Activated T-helper 1 cell treated with anti-CD3 and anti-CD28 coated beads, Interleukin-12 subunit alpha, Interleukin-12 subunit beta, Interleukin-2, Interleukin-4 antibody, amounts not matched to agents 30 ng/mL and 10 ng/mL and 1 ng/mL, durations not matched to agents 14 hours and 24 hours and 36 hours (primary cell): ENCODE results near the gene PSMD13. TPM values are rescaled to one million over a fixed set of nuclear protein-coding genes. Genes with fewer than 3 reads are reported as not detected.
"Not testable (repeated sequence)": the region's sequence is repeated elsewhere in the genome, so short reads cannot be mapped to it uniquely, and the experiment has no call there.

Experiments
- DNase-seq: peaks from one replicate; pipeline ENCODE4 v3.0.0; 2021; ENCODE audit warnings: low spot score
- H3K27ac Mint-ChIP-seq: one replicate; pipeline ENCODE4 v1.8.0; 2021; ENCODE audit warnings: mild to moderate bottlenecking, mixed read lengths
- H3K27me3 Mint-ChIP-seq: one replicate; pipeline ENCODE4 v1.8.0; 2022; ENCODE audit warnings: mild to moderate bottlenecking, moderate library complexity, mixed read lengths; ENCODE audit not compliant: insufficient read depth
- H3K36me3 Mint-ChIP-seq: one replicate; pipeline ENCODE4 v1.8.0; 2021; ENCODE audit warnings: low read depth, mixed read lengths
- H3K4me1 Mint-ChIP-seq: one replicate; pipeline ENCODE4 v1.8.0; 2021; ENCODE audit warnings: low read depth, mixed read lengths
- H3K4me3 Mint-ChIP-seq: one replicate; pipeline ENCODE4 v1.8.0; 2021; ENCODE audit warnings: mild to moderate bottlenecking, moderate library complexity, mixed read lengths
- H3K9me3 Mint-ChIP-seq: one replicate; pipeline ENCODE4 v1.8.0; 2021; ENCODE audit warnings: mixed read lengths
- intact Hi-C: fragments of 100-400 bp; cut with micrococcal nuclease; formaldehyde crosslinking; loops from one replicate; pipeline ENCODE4 v1.15.1; 2024
- total RNA-seq: library from RNA; stranded (reverse); gene quantifications from 2 replicates; pipeline ENCODE4 v1.2.3, GENCODE V29; 2022

The PSMD13 gene
- total RNA-seq, 1 donor from 2014 or later: 266 TPM

- not testable (repeated sequence) for H3K27me3 Mint-ChIP-seq, H3K9me3 Mint-ChIP-seq, H3K36me3 Mint-ChIP-seq
- Mint-ChIP-seq H3K4me1 (peaks cover 31% of the 10 kb centered on the region), H3K27ac (peak overlapping the region; percentile 97), H3K4me3 (peak overlapping the region; percentile 88)
- peak; percentile 61 for DNase-seq
- intact Hi-C loops: loop anchor here (1.0 to 5.0 kb wide), 12 partner anchors 9 to 529 kb away; partner anchors contain the start of genes BET1L, PGGHG, PHRF1 and PSMD13
These were observed 32.0 kb downstream of the PSMD13 start for GRCh38 chr11:268716-269145.

GRCh38 chr11:269146-269890 is 32.5 kb downstream of the PSMD13 start:
- H3K9me3 Mint-ChIP-seq: no peaks in the 10 kb centered on the region
- DNase-seq: peak; percentile 53
- H3K4me1 Mint-ChIP-seq: peaks cover 31% of the 10 kb centered on the region
- H3K36me3 Mint-ChIP-seq: peaks cover 1% of the 10 kb centered on the region
- peaks cover 6% of the 10 kb centered on the region for H3K27me3 Mint-ChIP-seq
- intact Hi-C loops: loop anchor here (1.0 to 5.0 kb wide), 12 partner anchors 8 to 528 kb away; partner anchors contain the start of genes BET1L, PGGHG, PHRF1 and PSMD13
- H3K4me3 Mint-ChIP-seq: peak overlapping the region; percentile 88
- H3K27ac Mint-ChIP-seq: peak overlapping the region; percentile 97

DNA sequence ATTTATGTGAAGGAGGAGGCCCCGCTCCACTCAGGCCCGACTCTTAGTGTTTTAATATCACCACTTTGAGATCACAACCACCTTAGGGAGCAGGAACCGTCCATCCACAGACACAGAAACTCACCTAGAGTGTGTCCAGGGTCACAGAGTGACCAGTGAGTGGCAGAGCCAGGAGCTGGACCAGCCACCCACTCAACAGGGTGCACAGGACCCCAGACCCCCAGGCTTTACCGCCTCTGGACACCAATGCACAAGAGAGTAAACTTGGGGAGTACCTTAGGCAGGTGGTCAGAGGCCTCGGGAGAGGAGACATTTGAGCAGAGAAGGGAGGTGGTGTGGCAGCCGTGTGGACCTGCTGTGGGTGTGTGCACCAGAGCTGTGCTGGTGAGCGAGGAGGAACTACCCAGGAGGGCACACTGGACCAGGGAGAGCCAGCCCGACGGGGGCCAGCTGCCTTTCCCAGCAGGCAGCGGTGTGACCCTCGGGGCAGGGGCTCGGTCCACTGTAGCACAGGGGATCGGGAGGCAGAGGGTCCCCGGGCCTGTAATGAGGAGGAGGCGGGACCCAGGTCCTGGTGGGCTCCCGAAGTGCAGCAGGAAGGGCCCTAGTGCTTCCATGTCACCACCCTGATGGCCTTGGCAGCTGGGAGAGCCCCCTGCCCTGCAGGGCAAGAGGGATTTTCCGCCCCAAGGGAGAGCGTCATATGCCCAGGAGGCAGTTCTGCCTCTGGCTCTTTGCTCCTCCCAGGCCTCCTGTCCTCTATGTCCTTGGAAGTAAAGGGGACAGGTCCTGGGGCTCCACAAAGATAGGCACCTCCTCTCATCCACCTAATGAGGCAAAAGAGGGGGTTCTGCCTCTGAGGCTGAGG is 33.9 kb downstream of the PSMD13 start:
- H3K36me3 Mint-ChIP-seq: peaks cover 7% of the 10 kb centered on the region
- no peak for DNase-seq
- H3K4me1 Mint-ChIP-seq: peaks cover 31% of the 10 kb centered on the region
- peak overlapping the region; percentile 97 for H3K27ac Mint-ChIP-seq
- no peak overlapping the region for H3K4me3 Mint-ChIP-seq
- peaks cover 14% of the 10 kb centered on the region for H3K27me3 Mint-ChIP-seq
- intact Hi-C loops: no loop called here
- no peaks in the 10 kb centered on the region for H3K9me3 Mint-ChIP-seq

- DNase-seq: no peak
- Mint-ChIP-seq H3K4me1 (peaks cover 32% of the 10 kb centered on the region), H3K36me3 (peaks cover 11% of the 10 kb centered on the region), H3K27me3 (peaks cover 18% of the 10 kb centered on the region), H3K4me3 (no peak overlapping the region), H3K9me3 (peaks cover 4% of the 10 kb centered on the region), H3K27ac (no peak overlapping the region)
- intact Hi-C loops: no loop called here
These were observed 34.5 kb downstream of the PSMD13 start for GRCh38 chr11:271319-271715.

- no peak for DNase-seq
- intact Hi-C loops: no loop called here
- peak overlapping the region; percentile 19 for H3K27ac Mint-ChIP-seq
- no peak overlapping the region for H3K4me3 Mint-ChIP-seq
- H3K9me3 Mint-ChIP-seq: peaks cover 9% of the 10 kb centered on the region
- peaks cover 17% of the 10 kb centered on the region for H3K36me3 Mint-ChIP-seq
- peaks cover 40% of the 10 kb centered on the region for H3K4me1 Mint-ChIP-seq
- peaks cover 24% of the 10 kb centered on the region for H3K27me3 Mint-ChIP-seq
These were observed 35.6 kb downstream of the PSMD13 start for GRCh38 chr11:272195-272930.

GRCh38 chr11:272931-273198 is 36.1 kb downstream of the PSMD13 start:
- peaks cover 24% of the 10 kb centered on the region for H3K27me3 Mint-ChIP-seq
- DNase-seq: no peak

DNA sequence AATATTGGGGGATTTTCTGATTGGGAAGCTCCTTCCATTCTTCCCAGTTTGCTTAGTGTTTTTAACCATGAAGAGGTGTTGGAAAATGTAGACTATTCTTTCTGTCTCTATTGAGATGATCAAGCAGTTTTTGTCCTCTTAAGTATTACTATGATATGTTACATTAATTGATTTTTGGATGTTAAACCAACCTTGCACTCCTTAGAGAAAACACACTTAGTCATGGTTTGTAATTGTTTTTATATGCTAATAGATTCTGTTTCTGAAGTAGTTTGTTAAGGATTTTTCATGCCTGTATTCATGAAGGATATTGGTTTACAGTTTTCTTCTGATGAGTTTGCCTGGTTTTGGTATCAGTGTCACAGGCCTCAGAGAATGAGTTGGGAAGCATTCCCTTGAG is 39.4 kb downstream of the PSMD13 start:
- Mint-ChIP-seq H3K27ac (no peak overlapping the region), H3K4me1 (peaks cover 24% of the 10 kb centered on the region), H3K27me3 (peaks cover 25% of the 10 kb centered on the region), H3K4me3 (no peak overlapping the region), H3K9me3 (peaks cover 11% of the 10 kb centered on the region), H3K36me3 (peaks cover 30% of the 10 kb centered on the region)
- intact Hi-C loops: no loop called here
- DNase-seq: no peak

More at GRCh38 chr11:272931-273198, 36.1 kb downstream of the PSMD13 start:
- Mint-ChIP-seq H3K36me3 (peaks cover 20% of the 10 kb centered on the region), H3K9me3 (peaks cover 11% of the 10 kb centered on the region), H3K27ac (no peak overlapping the region), H3K4me1 (peaks cover 40% of the 10 kb centered on the region), H3K4me3 (no peak overlapping the region)
- intact Hi-C loops: no loop called here

GRCh38 chr11:278001-278951 is 41.5 kb downstream of the PSMD13 start, which contains the start of gene NLRP6:
NLRP6 (plus strand) TSS chr11:278407; CDS start chr11:278570, 163 bp downstream.
- no peak for DNase-seq
- intact Hi-C loops: no loop called here
- H3K27ac Mint-ChIP-seq: peak within 1 kb of the TSS; percentile 88
- peaks cover 43% of the 10 kb centered on the region for H3K4me1 Mint-ChIP-seq
- H3K36me3 Mint-ChIP-seq: peaks cover 41% of the 10 kb centered on the region
- H3K27me3 Mint-ChIP-seq: peaks cover 32% of the 10 kb centered on the region
- peak within 1 kb of the TSS; percentile 86 for H3K4me3 Mint-ChIP-seq
- peaks cover 11% of the 10 kb centered on the region for H3K9me3 Mint-ChIP-seq

GRCh38 chr11:279040-279965 is 42.5 kb downstream of the PSMD13 start:
- DNase-seq: no peak
- Mint-ChIP-seq H3K9me3 (peaks cover 11% of the 10 kb centered on the region), H3K4me3 (peak overlapping the region; percentile 86), H3K27ac (no peak overlapping the region), H3K27me3 (peaks cover 32% of the 10 kb centered on the region), H3K36me3 (peaks cover 43% of the 10 kb centered on the region), H3K4me1 (peaks cover 49% of the 10 kb centered on the region)
- intact Hi-C loops: no loop called here

DNA sequence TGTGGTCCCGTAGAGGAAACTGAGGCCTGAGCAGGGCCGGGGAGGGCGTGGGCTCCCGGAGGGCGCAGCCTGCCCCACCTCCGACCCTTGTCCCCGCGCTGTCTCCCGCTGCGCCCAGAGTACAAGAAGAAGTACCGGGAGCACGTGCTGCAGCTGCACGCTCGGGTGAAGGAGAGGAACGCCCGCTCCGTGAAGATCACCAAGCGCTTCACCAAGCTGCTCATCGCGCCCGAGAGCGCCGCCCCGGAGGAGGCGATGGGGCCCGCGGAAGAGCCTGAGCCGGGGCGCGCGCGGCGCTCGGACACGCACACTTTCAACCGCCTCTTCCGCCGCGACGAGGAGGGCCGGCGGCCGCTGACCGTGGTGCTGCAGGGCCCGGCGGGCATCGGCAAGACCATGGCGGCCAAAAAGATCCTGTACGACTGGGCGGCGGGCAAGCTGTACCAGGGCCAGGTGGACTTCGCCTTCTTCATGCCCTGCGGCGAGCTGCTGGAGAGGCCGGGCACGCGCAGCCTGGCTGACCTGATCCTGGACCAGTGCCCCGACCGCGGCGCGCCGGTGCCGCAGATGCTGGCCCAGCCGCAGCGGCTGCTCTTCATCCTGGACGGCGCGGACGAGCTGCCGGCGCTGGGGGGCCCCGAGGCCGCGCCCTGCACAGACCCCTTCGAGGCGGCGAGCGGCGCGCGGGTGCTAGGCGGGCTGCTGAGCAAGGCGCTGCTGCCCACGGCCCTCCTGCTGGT is 43.4 kb downstream of the PSMD13 start:
- no peak for DNase-seq
- H3K9me3 Mint-ChIP-seq: peaks cover 11% of the 10 kb centered on the region
- peaks cover 28% of the 10 kb centered on the region for H3K27me3 Mint-ChIP-seq
- peaks cover 42% of the 10 kb centered on the region for H3K36me3 Mint-ChIP-seq
- peak overlapping the region; percentile 77 for H3K27ac Mint-ChIP-seq
- peaks cover 49% of the 10 kb centered on the region for H3K4me1 Mint-ChIP-seq
- intact Hi-C loops: no loop called here
- H3K4me3 Mint-ChIP-seq: peak overlapping the region; percentile 84
